ENCODE results near the gene ADGRF5.
A peak's percentile ranks its signal among the peaks of the same experiment; 100 is the strongest.

ADGRF5 gene

GRCh38 chr6:46931416-46931815 lies 9.7 kb upstream of the ADGRF5 start:
- no peak for DNase-seq

DNA sequence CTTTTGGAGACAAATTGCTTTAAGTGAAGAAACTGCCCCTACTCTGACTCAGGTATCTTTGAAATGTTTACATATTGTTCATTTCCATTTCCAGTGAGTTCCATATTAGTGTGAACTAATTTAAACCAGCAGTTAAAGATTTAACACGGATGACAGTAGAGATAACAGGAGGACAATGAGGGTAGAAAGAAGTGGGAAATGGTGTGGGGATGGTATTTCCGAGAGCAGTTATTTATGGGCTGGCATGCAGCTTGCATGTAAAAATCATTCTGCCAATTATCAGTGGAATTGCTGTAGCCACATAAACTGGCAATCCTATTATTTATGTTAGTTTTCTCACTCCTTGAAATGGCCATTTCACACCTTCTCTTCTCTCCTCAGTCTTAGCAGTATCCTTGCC lies 8.6 kb upstream of the ADGRF5 start:
- DNase-seq = no peak

DNA sequence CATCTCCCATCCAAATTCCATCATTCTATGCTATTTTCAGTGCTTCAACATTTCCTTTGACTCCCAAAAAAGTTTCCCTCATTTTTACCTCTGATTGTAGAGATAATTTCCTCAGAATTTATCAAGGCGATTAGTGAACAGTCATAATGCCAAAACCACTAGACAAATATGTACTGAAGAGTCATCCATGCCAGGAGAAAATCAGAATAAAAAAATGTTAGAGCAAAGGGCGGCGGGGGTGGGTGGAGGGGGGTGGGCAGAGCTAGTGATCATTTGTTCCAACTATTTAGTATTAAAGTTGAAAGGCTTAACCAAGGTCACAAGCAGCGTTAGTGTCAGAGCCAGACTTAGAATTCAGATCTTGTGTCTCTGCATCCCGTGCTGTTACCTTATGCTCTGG lies 5.3 kb upstream of the ADGRF5 start:
- DNase-seq = no peak

DNA sequence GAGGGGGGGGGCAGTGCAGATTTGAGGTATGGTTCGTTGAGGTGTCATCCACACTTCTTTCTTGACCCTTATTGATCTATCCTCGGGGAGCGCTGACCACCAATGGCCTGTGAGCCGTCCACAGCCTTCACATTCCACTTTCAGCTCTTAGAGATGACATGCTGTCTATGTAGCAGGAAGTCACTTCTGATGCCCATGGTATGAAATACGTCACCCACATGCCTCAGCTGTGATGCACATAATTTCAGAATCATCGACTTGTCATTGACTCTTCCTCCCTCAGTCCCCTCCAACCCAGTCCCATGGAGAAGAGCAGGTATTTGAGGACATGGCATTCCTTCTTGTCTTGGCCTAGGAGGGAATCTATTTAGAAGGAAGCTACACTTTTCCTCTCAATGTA lies 4.7 kb upstream of the ADGRF5 start:
- DNase-seq = no peak

DNA sequence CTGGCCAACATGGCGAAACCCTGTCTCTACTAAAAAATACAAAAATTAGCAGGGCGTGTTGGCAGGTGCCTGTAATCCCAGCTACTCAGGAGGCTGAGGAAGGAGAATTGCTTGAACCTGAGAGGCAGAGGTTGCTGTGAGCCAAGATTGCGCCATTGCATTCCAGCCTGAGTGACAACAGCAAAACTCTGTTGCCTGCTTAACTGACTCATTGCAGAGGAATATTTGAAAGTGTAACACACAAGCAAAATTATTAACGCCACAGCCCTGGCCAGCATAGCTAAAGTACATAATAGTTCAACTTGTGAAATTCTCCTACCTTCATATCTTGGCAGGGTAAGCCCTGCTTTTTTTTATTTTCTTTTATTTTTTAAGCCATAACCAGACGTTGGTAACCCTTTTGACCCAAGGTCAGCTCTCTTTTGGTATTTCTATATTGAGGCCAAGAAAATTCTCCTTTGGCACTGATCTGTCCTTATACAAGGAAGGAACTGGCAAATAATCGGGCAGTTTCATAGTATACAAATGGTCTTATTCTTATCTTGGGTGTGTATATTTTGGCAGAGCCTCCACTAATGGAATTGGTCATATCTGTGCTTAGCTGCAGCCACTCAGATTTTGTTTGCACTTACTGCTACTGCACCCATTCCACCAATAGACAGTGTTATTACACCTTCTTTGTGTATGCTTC lies 4.0 kb upstream of the ADGRF5 start:
- no peak for DNase-seq

GRCh38 chr6:46923476-46923875 lies 1.7 kb upstream of the ADGRF5 start:
- no peak for DNase-seq

DNA sequence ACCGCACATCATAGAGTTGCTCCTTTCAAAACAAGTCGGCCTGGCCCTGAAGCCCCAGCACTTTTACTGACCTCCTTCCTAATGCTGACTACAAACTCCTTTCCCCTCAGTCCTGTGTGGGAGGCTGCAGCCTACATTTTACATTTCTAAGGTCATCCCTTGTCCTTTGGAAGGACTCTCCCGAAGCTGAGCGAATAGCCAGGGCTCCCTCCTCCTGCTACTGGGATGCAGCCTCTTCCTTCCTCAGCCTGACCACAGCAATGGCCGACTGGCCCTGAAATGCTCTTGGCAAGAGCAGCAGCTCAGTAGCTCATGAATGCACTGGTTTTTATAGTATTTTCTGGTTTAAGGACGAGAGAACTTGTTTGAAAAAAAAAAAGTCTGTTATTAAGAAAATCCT lies 679 bp downstream of the ADGRF5 start:
- no peak for DNase-seq

GRCh38 chr6:46918806-46919205 lies 2.9 kb downstream of the ADGRF5 start:
- no peak for DNase-seq

DNA sequence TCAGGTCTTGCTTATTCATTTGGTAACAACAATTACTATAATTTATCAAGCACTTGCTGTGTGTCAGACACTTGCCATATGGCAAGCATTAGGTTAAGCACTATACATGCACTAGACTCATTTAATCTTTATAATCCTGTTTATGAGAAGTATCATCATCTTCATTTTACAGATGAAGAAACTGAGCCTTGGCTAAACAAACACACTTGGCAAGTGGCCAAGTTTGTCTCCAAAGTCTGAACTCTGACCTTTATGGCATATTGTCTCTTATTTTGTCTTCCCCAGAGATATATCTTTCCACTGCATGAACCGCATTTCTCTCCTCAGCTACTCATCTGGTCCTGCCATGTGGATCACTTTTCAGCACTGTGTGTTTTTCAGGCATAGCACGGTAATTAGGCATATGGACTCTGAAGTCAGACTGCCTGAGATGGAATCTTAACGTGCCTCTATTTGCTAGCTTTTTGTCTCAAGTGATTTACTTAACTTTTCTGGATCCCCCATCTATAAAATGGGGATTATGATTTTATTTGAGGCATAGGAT lies 4.7 kb downstream of the ADGRF5 start:
- DNase-seq = peak; percentile 94

- no peak for DNase-seq
Observed at GRCh38 chr6:46915866-46916265, 5.9 kb downstream of the ADGRF5 start.

DNA sequence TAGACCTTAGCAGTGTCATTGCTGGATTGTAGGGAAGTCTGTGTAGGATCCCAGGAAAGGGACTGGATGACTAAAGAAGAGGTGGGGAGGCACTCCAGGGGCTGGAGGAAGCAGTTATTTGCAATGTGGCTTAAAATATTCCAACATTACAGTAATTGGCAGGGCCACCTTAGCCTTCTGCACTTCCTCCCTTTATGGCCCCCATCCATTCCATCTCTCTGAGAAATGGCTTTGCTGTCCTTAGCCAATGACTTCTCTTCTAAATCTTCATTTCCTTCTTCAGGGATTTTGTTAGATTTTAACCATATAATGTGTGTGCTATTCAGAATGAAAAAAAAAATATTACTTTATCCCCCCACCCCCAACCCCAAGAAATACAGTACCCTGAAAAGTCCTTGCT lies 6.4 kb downstream of the ADGRF5 start:
- DNase-seq = no peak

DNA sequence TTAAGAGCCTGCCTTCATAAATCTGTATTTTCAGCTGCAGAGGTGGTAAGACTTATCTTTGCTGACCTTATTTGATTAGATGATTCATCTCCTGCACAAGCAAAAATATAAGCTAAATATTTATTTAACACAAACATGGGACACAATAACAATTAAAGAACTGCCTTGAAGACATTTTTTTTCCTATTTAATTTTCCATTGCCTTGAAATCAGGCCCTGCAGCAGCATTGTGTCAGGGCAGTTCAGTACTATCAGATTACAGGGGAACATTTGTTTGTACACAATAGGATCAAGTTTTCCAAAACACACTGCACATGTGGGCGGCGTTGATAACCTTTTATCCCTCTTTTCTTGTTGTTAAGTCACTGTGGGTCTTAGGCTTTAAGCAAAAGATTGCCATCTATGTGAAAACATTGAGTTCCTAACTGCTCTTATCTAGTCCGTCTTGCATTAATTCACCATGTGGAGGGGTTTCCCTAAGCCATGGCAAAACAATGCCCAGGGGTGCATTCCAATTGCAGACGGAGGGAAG lies 7.4 kb downstream of the ADGRF5 start:
- DNase-seq = peak; percentile 61

- no peak for DNase-seq
Observed at GRCh38 chr6:46909371-46909770, 12.4 kb downstream of the ADGRF5 start.

DNA sequence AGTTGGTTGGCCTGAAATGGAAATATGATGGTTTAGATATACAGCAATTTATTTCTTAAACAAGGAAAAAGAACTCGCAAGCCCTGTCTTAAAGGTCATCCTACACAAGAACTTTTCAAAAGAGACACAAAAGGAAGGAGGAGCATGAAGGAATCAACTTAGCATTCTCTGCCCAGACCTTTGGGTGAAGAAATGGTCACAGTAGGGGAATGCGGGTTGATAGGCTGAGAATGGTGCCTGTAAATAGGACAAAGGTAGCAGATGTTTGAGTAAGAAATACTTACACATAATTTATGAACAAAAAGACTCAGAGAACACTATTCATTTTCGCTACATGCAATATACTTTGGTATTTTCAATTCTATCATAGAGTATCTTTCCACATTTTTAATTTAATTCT lies 15.0 kb downstream of the ADGRF5 start:
- DNase-seq = no peak

GRCh38 chr6:46904117-46904516 lies 17.6 kb downstream of the ADGRF5 start:
- no peak for DNase-seq

GRCh38 chr6:46903175-46903574 lies 18.6 kb downstream of the ADGRF5 start:
- no peak for DNase-seq

DNA sequence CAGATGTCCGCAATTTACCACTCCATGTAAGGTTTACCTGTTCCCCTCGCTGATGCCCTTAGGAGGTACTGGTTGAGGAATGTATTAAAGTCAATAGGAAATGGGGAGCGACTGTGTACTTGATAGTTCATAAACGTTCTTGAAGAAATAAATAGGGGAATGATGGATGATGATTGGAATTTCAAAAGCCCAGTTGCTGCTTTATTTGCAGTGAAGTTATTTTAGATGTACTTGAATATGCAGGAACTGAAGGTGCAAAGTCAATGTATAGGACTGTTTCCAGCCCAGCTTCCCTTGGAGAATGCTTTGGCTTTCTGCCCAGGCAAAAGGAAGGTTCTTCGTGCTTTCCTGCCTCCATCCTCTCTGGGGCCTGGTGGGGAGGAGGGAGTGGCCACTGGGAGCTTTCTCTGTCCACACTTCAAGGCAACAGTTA lies 19.8 kb downstream of the ADGRF5 start:
- no peak for DNase-seq

DNA sequence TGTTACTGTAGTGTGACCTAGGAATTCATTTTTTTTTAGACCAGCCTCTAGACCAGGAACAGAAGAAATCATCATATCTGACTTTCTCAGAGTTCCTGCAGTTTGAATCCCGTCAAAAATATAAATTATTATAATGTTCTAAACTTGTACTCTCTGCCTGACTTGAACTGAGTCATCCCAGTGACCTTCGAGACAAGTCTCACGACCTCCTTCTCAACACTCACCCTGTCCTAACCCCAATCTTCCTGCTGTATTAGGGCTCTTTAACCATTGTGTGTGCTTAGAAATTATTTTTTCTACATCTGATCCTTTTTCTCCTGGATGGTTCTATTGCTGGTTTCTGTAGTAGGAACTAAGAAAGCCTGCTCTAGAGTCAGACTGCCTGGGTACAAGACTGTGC lies 21.5 kb downstream of the ADGRF5 start:
- no peak for DNase-seq

GRCh38 chr6:46899659-46900058 lies 22.1 kb downstream of the ADGRF5 start:
- no peak for DNase-seq

GRCh38 chr6:46898006-46898405 lies 23.7 kb downstream of the ADGRF5 start:
- no peak for DNase-seq

DNA sequence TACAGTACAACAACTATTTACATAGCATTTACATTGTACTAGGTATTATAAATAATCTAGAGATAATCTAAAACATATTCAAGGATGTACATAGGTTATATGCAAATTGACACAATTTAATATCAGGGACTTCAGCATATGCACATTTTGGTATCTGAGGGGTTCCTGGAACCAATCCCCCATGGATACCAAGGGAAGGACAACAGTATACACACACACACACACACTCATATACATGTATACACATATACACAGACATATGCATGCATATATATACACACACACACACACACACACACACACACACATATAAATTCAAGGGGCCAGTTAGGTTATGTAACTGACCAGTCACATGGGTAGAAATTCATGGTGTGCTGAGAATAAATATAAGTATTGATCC lies 24.9 kb downstream of the ADGRF5 start:
- no peak for DNase-seq

GRCh38 chr6:46895930-46896329 lies 25.8 kb downstream of the ADGRF5 start:
- DNase-seq = no peak

- DNase-seq = no peak
Observed at GRCh38 chr6:46894433-46894832, 27.3 kb downstream of the ADGRF5 start.

DNA sequence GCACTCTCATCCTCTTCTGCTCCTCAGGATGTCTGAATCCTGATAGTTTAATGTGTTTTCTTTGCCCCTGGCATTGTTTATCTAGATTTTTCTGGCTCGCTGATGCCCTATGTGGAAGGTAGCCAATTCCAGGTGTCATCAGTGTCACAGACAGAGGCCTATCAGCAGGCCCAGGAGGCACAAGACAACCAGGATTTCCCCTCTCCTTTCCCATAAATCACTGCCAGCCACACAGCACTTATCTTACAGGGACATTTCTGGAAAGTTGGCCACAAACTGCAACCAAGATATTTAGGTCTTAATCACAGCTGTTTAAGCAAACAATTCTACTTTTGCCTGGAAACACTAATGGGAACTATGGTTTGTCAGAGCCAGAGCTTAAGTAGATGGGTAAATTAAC lies 28.1 kb downstream of the ADGRF5 start:
- no peak for DNase-seq

GRCh38 chr6:46891252-46891795 lies 30.4 kb downstream of the ADGRF5 start:
- no peak for DNase-seq
